ENCODE measurements around the gene XPNPEP3. TPM values are rescaled to one million over a fixed set of nuclear protein-coding genes. Genes with fewer than 3 reads are reported as not detected.
A peak's percentile ranks its signal among the peaks of the same experiment; 100 is the strongest.

Gene XPNPEP3
- total RNA-seq, 1 donor from 2014 or later = 17.7 TPM

DNA sequence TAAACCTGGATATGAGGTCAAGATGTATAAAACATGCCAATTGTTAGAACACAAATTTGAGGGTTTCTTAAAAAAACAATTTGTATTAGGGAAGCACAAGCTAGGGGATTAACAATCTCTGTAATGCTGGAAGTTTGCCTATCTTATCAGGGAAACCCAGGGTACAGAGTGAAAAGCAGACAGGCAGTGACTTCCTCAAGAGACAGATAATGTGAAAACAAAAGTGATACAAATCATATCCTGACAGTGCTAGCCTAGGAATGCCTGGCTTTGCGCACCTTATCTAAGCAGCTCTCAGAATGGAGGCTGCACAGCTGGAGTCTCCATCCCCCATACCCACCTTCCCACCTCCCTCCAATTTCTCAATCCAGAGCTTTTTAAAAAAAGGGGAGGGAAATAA lies 71.7 kb downstream of the XPNPEP3 start:
- H3K36me3 Mint-ChIP-seq (ENCODE audit: low read depth) = peaks cover 9% of the 10 kb centered on the region
- intact Hi-C loops (cut with micrococcal nuclease) = no loop called here

DNA sequence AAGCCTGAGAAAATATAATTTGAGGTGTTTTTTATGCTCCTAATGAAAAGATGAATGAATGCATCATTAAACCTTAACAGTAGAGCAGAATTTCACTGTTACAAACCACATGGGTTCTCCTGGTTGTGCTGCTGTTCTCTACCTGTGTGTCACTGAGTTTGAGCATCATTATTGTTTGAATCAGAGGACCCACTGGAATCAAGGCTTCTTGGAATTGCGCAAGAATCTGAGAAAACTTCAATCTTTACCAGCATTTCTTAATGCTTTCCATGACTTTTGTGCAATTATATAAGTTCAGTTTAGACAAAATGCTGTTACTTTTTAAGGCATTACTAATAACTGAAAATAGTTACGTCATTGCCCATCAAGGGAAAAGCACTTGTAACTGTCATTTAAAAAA lies 75.4 kb downstream of the XPNPEP3 start:
- Mint-ChIP-seq H3K36me3 (ENCODE audit: low read depth) (peaks cover 4% of the 10 kb centered on the region), H3K27me3 (no peaks in the 10 kb centered on the region), H3K4me3 (no peak overlapping the region), H3K9me3 (no peaks in the 10 kb centered on the region), H3K27ac (no peak overlapping the region), H3K4me1 (no peaks in the 10 kb centered on the region)
- intact Hi-C loops (cut with micrococcal nuclease) = no loop called here
- no peak for DNase-seq

More for the DNA sequence above, 71.7 kb downstream of the XPNPEP3 start:
- H3K4me1 Mint-ChIP-seq = no peaks in the 10 kb centered on the region
- H3K27ac Mint-ChIP-seq = no peak overlapping the region
- no peaks in the 10 kb centered on the region for H3K9me3 Mint-ChIP-seq
- no peaks in the 10 kb centered on the region for H3K27me3 Mint-ChIP-seq
- no peak for DNase-seq
- H3K4me3 Mint-ChIP-seq = no peak overlapping the region

DNA sequence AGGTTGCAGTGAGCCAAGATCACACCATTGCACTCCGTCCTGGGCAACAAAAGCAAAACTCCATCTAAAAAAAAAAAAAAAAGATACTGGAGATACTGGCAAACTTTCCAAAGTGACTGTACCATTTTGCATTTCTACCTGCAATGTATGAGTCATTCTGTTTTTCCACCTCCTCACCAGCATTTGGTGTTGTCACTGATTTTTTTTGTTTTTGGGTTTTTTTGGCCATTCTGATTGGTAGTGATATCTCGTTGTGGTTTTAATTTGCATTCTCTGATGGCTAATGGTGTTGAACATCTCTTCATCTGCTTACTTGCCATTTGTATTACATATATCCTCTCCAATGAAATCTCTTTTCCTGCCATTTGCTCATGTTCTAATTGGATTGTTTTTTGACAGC lies 82.3 kb downstream of the XPNPEP3 start:
- Mint-ChIP-seq H3K27ac (peak overlapping the region; percentile 68), H3K36me3 (ENCODE audit: low read depth) (no peaks in the 10 kb centered on the region), H3K9me3 (no peaks in the 10 kb centered on the region), H3K4me3 (no peak overlapping the region), H3K4me1 (peaks cover 8% of the 10 kb centered on the region), H3K27me3 (no peaks in the 10 kb centered on the region)
- intact Hi-C loops (cut with micrococcal nuclease) = no loop called here
- DNase-seq = no peak

DNA sequence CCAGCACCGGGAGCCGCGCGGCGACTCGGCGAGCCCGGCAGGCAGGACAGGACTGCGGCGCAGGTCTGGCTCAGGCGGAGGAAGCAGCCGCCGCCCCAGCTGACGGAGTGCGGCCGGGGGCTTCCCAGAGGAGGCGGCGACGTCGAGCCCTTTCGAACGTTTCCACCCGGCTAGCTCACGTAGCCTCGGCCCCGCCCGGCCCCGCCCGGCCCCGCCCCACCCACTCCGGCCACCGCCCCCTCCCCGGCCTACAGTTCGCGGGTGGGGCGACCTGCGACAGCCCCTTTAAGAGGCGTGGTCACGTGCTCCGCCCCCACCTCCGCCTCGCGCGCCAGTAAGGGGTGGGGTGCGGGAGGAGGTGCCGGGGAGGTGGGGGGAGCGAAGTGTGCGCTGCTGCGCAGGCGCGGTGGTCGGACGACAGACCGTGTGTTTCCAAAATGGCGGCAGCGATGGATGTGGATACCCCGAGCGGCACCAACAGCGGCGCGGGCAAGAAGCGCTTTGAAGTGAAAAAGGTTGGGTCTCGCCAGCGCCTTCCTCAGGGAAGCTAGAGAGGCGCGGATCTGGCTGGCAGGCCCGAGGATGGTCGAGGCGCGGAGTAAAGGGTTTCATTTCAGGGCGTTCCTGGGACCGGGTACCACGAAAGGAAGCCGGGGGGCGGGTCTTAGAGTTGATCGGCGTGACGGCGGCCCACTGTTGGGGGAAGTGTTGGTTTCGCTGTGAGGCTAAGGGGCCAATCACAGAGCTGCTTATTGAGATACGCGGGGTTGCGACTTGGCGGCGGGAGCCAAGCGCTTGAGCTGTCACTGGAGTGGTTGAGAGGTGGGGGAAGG lies 94.2 kb downstream of the XPNPEP3 start, which contains the start of gene RBX1:
TSS of gene RBX1 (plus strand) at position 417 of the 833 bp plus-strand sequence. CDS start at position 438, 21 bp downstream.
- peak within 1 kb of the TSS; percentile 100 for H3K27ac Mint-ChIP-seq
- H3K4me1 Mint-ChIP-seq = peaks cover 33% of the 10 kb centered on the region
- no peaks in the 10 kb centered on the region for H3K9me3 Mint-ChIP-seq
- peak within 1 kb of the TSS; percentile 98 for H3K4me3 Mint-ChIP-seq
- intact Hi-C loops (cut with micrococcal nuclease) = loop anchor here (1.0 to 2.0 kb wide), 7 partner anchors 28 to 335 kb away; partner anchors contain the start of genes L3MBTL2, RANGAP1, SLC25A17 and ST13
- DNase-seq = peak; percentile 100
- H3K36me3 Mint-ChIP-seq (ENCODE audit: low read depth) = peaks cover 31% of the 10 kb centered on the region
- no peaks in the 10 kb centered on the region for H3K27me3 Mint-ChIP-seq

DNA sequence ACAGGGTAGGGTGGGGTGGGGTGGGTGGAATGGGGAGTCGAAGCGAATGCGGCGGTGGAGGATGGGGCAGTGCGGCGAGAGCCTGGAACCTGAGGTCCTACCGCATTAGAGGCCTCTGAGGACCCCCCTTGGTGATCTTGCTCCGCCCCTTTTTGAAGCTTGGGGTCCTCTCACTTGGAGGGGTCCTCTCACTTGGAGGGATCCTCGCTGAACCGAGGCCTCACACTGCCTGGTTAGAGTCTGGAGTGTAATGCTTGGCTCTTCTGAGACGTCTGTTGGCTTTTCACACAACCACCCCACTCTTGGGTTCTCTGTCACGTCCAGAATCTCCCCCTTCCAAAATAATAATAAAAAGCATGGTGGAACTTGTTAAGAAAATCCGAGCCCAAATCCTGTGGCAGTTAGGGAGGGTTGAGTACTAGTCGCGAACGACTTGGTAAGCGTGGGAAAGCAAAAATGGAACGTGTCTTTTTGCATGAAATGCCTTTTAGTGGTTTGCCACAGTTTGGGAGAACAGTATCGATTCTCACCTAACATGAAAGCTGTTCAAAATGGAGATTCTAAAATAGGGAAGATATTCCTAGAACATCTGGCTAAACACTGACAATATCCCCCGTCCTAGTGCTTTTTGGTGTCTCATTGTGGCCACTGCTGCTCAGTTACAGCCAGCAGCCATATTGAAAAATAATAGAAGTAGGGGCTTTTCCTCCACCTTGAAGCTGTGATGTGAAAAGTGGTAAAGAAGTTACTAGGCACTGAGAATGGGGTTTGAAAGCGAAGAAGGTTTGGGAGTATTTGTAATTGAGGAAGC lies 95.1 kb downstream of the XPNPEP3 start:
- no peaks in the 10 kb centered on the region for H3K9me3 Mint-ChIP-seq
- no peak for DNase-seq
- intact Hi-C loops (cut with micrococcal nuclease) = loop anchor here (1.0 to 2.0 kb wide), 7 partner anchors 29 to 334 kb away; partner anchors contain the start of genes L3MBTL2, RANGAP1, SLC25A17 and ST13
- peak overlapping the region; percentile 100 for H3K27ac Mint-ChIP-seq
- H3K27me3 Mint-ChIP-seq = no peaks in the 10 kb centered on the region
- H3K4me1 Mint-ChIP-seq = peaks cover 29% of the 10 kb centered on the region
- H3K4me3 Mint-ChIP-seq = peak overlapping the region; percentile 98
- H3K36me3 Mint-ChIP-seq (ENCODE audit: low read depth) = peaks cover 33% of the 10 kb centered on the region

DNA sequence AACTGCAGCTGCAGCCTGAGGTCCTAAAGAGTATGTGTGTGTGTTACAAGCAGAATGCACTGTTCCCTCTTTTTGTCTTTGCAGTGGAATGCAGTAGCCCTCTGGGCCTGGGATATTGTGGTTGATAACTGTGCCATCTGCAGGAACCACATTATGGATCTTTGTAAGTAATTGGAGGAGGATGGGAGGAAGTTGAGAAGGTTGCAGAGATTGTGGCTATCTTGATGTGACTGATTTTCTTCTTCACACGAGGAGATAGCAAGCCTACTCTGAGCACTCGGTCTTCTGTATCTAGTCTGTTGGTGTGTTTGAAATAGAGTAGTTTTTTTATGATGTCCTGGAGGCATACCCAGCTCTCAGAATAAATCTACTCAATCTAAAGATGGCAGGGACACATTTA lies 96.5 kb downstream of the XPNPEP3 start:
- intact Hi-C loops (cut with micrococcal nuclease) = no loop called here
- Mint-ChIP-seq H3K36me3 (ENCODE audit: low read depth) (peaks cover 38% of the 10 kb centered on the region), H3K4me3 (peak overlapping the region; percentile 98), H3K9me3 (no peaks in the 10 kb centered on the region), H3K4me1 (peaks cover 26% of the 10 kb centered on the region), H3K27ac (peak overlapping the region; percentile 71), H3K27me3 (no peaks in the 10 kb centered on the region)
- DNase-seq = no peak

DNA sequence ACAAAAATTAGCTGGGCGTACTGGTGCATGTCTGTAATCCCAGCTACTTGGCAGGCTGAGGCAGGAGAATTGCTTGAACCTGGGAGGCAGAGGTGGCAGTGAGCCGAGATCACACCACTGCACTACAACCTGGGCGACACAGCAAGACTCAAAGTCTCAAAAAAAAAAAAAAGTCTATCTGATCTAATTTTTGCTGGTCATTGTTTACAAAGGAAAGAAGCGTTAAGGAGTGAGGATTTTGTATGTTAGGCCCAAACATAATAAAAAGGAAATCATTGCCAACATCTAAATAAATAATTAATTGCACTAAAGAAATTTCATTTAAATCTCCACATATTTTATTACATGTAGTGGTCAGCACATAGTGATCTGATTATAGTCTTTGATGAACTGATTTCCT lies 97.2 kb downstream of the XPNPEP3 start:
- intact Hi-C loops (cut with micrococcal nuclease) = no loop called here
- no peaks in the 10 kb centered on the region for H3K9me3 Mint-ChIP-seq
- H3K27ac Mint-ChIP-seq = no peak overlapping the region
- peaks cover 26% of the 10 kb centered on the region for H3K4me1 Mint-ChIP-seq
- H3K36me3 Mint-ChIP-seq (ENCODE audit: low read depth) = peaks cover 41% of the 10 kb centered on the region
- no peak overlapping the region for H3K4me3 Mint-ChIP-seq
- H3K27me3 Mint-ChIP-seq = no peaks in the 10 kb centered on the region
- no peak for DNase-seq

DNA sequence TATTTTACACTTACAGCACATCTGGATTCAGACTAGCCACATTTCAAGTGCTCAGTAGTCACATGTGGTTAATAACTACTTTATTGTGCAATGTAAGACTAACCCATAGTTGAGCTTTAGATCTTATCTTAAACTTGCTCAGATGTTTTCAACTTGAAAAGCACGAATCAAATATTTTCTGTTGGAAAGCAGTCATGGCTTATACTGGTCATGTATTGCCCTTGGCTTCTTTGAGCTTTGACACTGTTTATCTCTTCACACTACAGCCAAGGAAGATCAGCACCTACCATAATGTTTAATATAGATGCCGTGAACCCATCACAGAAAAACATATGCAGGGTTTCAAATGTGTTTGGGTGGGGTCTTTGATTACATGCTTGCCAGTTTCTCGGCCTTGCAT lies 98.6 kb downstream of the XPNPEP3 start:
- Mint-ChIP-seq H3K4me1 (peaks cover 22% of the 10 kb centered on the region), H3K27ac (no peak overlapping the region), H3K4me3 (no peak overlapping the region), H3K27me3 (no peaks in the 10 kb centered on the region), H3K9me3 (no peaks in the 10 kb centered on the region), H3K36me3 (ENCODE audit: low read depth) (peaks cover 50% of the 10 kb centered on the region)
- DNase-seq = no peak
- intact Hi-C loops (cut with micrococcal nuclease) = no loop called here

DNA sequence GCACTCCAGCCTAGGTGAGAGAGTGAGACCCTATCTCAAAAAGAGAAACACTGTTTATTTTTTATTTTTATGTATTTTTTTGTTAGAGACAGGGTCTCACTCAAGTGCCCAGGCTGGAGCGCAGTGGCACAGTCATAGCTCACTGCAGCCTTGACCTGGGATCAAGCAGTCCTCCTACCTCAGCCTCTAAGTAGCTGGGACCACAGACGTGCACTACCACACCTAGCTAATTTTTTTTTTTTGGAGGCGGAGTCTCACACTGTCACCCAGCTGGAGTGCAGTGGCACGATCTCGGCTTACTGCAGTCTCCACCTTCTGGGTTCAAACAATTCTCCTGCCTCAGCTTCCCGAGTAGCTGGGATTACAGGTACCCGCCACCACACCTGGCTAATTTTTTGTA lies 100.7 kb downstream of the XPNPEP3 start:
- no peaks in the 10 kb centered on the region for H3K9me3 Mint-ChIP-seq
- no peak for DNase-seq
- H3K36me3 Mint-ChIP-seq (ENCODE audit: low read depth) = peaks cover 53% of the 10 kb centered on the region
- no peak overlapping the region for H3K27ac Mint-ChIP-seq
- H3K4me1 Mint-ChIP-seq = peaks cover 18% of the 10 kb centered on the region
- H3K4me3 Mint-ChIP-seq = no peak overlapping the region
- H3K27me3 Mint-ChIP-seq = no peaks in the 10 kb centered on the region
- intact Hi-C loops (cut with micrococcal nuclease) = no loop called here

DNA sequence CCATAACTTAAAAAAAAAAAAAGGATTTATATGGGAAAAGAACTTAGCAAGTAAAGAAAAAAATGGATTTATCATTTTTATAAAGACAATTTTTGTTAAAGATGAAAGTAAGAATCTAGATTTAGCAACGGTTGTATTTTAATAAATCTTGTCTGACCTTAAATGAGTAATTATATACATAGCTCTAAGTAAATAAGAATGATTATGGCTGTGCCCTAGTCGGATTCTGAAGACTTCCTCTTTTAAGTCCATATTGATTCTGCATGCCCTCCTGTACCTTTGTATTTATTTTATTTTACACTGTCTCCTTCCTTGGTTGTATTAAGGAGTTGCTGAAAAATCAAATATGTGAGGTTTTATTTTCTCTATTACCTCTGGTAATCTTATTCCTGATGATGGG lies 101.4 kb downstream of the XPNPEP3 start:
- no peaks in the 10 kb centered on the region for H3K9me3 Mint-ChIP-seq
- H3K27ac Mint-ChIP-seq = no peak overlapping the region
- H3K36me3 Mint-ChIP-seq (ENCODE audit: low read depth) = peaks cover 54% of the 10 kb centered on the region

DNA sequence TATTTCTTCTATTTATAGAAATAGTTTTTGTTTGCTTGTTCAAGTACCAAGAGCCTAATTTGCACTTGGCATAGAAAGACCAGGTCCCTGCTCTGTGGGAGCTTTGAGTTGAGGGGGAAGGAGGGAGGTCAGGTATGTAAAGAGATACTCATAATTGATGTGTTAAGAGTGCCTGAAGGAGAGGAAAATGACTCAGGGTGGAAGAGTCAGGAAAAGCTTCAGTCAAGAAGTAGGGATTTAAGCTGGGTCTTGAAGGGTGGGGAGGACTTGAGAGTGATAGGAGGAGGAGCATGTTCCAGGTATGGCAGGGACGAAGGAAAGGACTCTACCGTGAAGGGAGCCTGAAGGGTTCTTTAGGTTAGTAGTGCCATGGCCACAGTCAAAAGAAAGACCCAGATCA lies 103.2 kb downstream of the XPNPEP3 start:
- Mint-ChIP-seq H3K9me3 (no peaks in the 10 kb centered on the region), H3K4me3 (no peak overlapping the region), H3K4me1 (peaks cover 3% of the 10 kb centered on the region), H3K36me3 (ENCODE audit: low read depth) (peaks cover 51% of the 10 kb centered on the region), H3K27me3 (no peaks in the 10 kb centered on the region), H3K27ac (no peak overlapping the region)
- DNase-seq = no peak
- intact Hi-C loops (cut with micrococcal nuclease) = no loop called here

More for the DNA sequence above, 101.4 kb downstream of the XPNPEP3 start:
- no peak for DNase-seq
- Mint-ChIP-seq H3K4me3 (no peak overlapping the region), H3K27me3 (no peaks in the 10 kb centered on the region), H3K4me1 (peaks cover 12% of the 10 kb centered on the region)
- intact Hi-C loops (cut with micrococcal nuclease) = no loop called here

DNA sequence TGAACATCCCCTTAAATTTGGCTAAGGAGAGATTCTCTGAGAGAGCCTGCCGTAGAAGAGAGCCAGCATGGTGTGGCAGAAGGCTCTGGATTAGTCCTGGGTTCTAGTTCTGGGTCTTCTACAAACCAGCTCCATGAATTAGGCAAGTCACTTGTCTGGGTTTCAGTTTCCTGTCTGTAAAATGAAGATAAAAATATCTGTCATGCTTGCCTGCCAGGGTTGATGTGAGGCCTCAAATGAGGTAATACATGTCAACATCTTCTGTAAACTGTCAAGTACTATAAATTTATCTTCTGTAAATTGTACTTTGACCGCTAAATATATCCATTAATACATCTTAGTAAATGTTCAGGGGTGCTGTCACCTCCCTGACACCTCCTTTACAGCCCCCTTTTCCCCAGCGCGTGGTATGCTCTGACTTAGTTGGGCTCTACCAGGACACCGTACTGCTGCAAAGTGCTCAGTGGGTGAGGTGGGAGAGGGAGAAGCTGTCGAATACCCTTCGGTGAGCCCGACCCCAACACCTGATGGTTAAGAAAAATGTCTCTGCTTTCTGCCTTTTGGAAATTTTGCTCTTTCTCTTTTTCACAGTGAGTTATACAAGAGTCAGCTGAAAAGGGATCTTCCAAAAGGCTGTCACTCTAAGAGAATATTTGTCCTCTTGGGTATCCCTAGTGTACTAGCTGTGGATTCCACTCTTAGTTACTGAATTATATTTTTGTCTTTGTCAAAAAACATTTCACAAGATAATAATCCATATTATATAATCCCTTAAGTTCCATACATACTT lies 109.2 kb downstream of the XPNPEP3 start:
- Mint-ChIP-seq H3K27me3 (no peaks in the 10 kb centered on the region), H3K27ac (peak overlapping the region; percentile 45), H3K4me3 (no peak overlapping the region)

DNA sequence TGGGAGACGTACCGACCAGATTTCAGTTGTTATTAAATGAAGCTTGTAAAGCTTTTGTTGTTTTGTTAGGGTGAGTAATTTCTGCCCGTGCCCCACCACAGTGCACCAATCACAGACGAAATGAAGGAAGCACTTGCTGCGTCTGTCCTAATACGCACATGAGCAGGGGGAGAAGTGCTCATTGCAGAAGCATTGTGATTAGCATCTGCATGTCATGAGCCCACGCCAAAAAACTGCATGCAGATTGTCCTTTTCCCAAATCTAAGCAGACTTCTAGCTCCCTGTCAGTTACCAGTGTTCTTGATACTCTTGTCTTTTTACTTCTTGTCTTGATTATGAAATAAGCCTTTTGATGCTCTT lies 109.8 kb downstream of the XPNPEP3 start:
- H3K27me3 Mint-ChIP-seq = no peaks in the 10 kb centered on the region
- H3K27ac Mint-ChIP-seq = no peak overlapping the region
- intact Hi-C loops (cut with micrococcal nuclease) = no loop called here

More for the DNA sequence above, 109.2 kb downstream of the XPNPEP3 start:
- intact Hi-C loops (cut with micrococcal nuclease) = no loop called here
- Mint-ChIP-seq H3K4me1 (peaks cover 15% of the 10 kb centered on the region), H3K9me3 (no peaks in the 10 kb centered on the region), H3K36me3 (ENCODE audit: low read depth) (peaks cover 51% of the 10 kb centered on the region)
- no peak for DNase-seq

More for the DNA sequence above, 109.8 kb downstream of the XPNPEP3 start:
- Mint-ChIP-seq H3K9me3 (no peaks in the 10 kb centered on the region), H3K4me3 (no peak overlapping the region), H3K4me1 (peaks cover 15% of the 10 kb centered on the region), H3K36me3 (ENCODE audit: low read depth) (peaks cover 50% of the 10 kb centered on the region)
- no peak for DNase-seq

Data from activated CD4-positive, alpha-beta T cell treated with anti-CD3 and anti-CD28 coated beads, Interleukin-2, amount 10 ng/mL, durations not matched to agents 24 days and 14 days (primary cell).